GM19324 (cell line): ENCODE data around the gene ITGA11.
"Not testable (repeated sequence)": the region's sequence is repeated elsewhere in the genome, so short reads cannot be mapped to it uniquely, and the experiment has no call there.

Source experiments
- ATAC-seq: cut with Tn5 transposase; IDR thresholded peaks from one replicate; pipeline ENCODE4 v1.9.1; 2021; ENCODE audit warnings: mild to moderate bottlenecking, moderate library complexity; ENCODE audit not compliant: unreplicated experiment, low FRiP score

ITGA11 gene

GRCh38 chr15:68427366-68427765, 4.6 kb downstream of the ITGA11 start:
- no peak for ATAC-seq

- ATAC-seq: no peak
Observed at GRCh38 chr15:68426116-68426515, 5.8 kb downstream of the ITGA11 start.

- no peak for ATAC-seq
Observed at GRCh38 chr15:68425428-68426060, 6.4 kb downstream of the ITGA11 start.

- ATAC-seq: no peak
Observed at GRCh38 chr15:68424754-68425390, 7.1 kb downstream of the ITGA11 start.

DNA sequence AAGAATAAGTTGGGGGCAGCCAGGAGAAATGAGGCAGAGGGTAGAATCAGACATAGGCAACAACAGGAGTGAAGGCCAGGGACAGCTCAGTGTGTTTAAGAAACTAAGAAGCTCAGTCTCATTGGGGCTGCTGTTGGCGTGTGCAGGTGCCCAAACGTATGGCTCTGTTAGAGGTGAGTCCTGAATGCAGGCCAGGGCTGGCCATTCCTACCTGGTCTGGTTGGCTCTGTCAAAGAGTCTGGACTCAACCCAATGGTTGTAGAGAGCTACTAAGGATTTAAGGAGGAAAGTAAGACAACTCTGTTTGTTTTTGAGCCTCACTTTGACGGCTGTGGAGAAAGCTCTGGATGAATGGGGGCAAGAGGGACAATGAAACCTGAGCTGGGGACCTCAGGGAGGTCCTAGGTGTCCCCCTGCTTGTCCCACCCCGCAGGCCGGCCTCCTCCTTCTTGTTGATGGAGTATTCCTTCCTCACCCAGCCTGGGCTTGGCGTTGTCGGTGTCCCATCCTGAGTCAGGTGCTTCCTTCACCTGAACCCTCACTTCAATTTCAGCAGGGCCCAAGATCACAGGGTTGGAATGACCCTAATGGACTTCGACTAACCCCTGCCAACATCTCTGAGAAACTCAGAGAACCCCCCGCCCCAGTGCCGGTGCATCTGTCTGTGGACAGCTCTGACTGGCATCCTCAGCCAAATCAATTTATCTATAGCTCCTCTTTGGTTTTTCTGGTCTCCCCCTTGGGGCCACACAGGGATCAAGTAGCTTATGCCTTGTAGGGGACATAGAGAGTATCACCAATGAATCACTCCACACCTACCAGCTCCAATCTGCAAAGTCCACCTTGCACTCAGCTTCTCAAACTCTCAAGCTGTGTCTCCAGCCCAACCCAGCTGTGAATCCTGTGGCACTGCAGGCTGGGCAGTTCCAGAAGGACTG, 8.3 kb downstream of the ITGA11 start:
- no peak for ATAC-seq

- not testable (repeated sequence) for ATAC-seq
Observed at GRCh38 chr15:68422403-68423145, 9.4 kb downstream of the ITGA11 start.

GRCh38 chr15:68421798-68422402, 10.1 kb downstream of the ITGA11 start:
- no peak for ATAC-seq

DNA sequence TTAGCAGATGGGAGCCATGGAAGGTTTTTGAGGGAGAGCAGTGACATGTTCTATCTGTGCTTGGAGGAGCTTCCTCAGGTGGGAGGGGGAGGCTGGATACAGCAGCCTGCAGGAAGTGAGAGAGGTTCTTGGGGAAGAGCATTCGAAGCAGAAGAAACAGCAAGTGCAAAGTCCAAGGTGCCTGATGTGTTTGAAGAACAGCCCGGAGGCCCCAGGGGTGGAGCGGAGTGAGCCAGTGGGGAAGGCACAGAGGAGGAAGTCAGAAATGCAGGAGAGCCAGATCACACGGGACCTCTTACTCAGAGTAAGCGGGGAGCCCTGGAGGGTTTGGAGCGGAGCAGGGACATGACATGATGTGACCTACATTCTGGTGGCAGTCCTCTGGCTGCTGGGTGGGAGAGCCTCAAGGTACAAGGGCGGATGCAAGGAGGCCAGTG, 10.8 kb downstream of the ITGA11 start:
- ATAC-seq: no peak

DNA sequence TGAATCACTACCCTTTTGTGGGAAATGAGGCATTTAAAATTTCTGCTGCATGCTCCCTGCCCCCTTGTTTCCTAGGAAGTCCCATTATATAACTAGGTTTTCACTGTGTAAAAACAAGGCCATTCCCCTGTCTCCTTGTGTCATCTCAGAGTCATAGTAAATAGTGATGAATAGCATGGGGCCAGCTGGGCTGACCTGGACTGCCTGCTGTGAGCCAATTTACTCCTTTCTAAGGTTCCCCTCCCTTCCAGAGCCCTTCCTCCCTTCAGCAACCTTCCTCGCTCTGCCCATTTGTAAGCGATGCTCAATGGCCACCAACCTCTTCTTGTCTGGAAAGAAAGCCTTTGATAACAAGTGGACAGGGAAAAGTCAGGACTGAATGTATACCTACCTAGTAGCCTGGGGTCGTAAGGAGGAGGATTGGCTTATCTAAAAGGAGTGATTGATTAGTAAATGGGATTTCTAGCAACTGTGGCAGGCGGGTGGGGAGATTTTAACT, 11.7 kb downstream of the ITGA11 start:
- no peak for ATAC-seq

GRCh38 chr15:68419301-68420175, 12.4 kb downstream of the ITGA11 start:
- no peak for ATAC-seq

DNA sequence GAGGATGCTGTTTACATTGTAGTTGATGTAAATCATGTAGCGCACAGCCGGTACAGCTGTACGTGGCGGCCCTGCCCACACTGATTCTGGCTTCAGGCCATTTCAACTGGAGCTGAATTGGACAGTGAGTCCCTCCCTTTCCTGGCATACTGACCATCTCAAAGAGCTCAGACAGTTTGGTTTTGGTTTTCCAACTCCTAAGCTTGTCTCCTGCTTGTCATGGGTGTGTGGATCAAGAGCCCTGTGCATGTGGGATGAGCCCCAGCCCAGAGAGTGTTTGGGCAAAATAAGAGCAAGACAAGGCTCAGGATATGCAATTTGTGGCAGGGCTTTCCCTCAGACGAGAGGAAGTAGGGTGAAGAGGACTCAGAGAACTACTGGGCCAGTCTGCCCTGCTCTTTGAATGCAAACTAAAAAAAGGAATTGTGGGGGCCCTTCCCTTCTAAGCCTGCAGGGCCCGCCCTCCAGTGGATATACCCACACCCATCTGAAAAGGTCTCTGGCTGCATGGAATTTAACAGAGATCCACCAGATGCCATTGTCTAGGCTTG, 13.3 kb downstream of the ITGA11 start:
- ATAC-seq: no peak

DNA sequence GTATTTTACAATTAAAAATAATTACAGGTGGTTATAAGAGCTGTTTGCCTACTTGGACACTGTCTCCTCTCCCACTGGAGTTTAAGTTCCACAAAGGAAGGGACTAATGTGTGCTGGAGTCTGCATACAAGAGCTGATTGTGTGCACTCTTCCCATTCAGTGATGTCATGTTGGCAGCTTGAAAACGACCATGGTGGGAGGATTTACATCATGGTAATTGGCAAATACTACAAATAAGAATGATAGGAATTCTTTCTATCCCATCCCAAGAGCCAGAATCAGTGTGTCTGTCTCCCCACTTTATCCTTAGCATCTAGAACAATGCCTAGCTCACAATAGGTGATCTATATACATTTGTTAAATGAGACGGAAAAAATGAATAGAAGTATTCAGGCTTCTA, 14.1 kb downstream of the ITGA11 start:
- ATAC-seq: no peak

DNA sequence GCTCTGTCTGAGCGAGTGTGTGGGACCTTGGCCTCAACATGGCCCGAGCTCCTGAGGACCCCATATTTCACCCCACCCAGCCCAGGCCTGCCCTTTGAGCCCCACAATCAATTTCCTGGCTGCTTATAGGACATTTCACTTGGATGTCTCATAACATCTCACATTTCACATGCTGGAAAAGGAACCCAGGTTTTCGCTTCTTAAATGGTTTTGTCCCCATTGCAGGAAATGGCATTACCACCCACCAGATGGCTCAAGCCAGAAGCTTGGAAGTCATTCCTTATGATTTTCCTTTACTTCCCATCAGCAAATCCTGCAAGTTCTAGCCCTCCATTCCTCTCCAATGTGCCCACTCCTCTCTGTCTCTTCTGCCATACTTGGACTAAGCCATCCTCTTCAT, 14.9 kb downstream of the ITGA11 start:
- ATAC-seq: no peak

- no peak for ATAC-seq
Observed at GRCh38 chr15:68416158-68416535, 15.8 kb downstream of the ITGA11 start.

GRCh38 chr15:68415501-68416157, 16.3 kb downstream of the ITGA11 start:
- ATAC-seq: no peak

DNA sequence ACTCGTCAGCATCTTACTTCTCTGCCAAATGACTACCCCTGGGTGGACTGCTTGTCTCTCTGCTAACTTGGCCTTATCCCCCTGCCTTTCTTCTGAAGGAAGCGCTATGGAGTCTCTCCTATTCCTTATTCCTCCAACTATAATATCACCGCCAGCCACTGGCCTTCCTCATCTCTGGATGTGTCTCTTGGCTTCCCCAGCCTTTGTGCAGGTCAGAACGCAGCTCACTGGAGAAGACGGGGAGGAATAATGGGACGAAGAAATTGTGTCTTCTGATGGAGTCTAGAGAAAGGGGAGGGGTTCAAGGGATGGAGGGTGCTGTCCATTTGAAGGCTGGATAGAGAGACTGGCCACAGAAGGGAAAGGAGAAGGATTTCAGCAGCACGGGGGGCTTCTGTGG, 16.9 kb downstream of the ITGA11 start:
- no peak for ATAC-seq

- no peak for ATAC-seq
Observed at GRCh38 chr15:68414591-68414990, 17.4 kb downstream of the ITGA11 start.

DNA sequence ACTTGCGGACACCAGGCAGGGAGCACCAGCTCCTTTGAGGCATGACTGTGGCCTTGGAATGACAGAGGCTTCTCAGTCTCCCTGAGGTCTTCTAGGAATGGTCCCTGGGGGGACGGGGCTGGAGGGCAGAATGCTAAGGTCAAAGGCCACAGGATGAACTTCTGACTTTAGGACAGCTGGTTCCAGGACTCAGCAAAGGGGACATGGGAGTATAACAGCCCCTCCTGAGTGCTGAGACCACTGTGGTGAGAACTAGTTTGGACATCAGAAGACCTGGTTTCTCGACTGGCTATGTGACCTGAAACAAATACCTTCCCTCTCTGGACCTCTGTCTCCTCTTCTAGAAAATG, 17.8 kb downstream of the ITGA11 start:
- ATAC-seq: no peak
